K562 (cell line): ENCODE results near the gene ORM1.
"Not testable (repeated sequence)": the region's sequence is repeated elsewhere in the genome, so short reads cannot be mapped to it uniquely, and the experiment has no call there.

Experiments
- CBX8 ChIP-seq: fragments of 200-600 bp; sonication (generic); IDR thresholded peaks from 2 replicates; pipeline ENCODE4 v1.6.1; 2012; ENCODE audit warnings: borderline replicate concordance, mixed run types, low read depth, mild to moderate bottlenecking, moderate library complexity, mixed read lengths, low read length, control low read depth, inconsistent platforms; ENCODE audit not compliant: poor library complexity, severe bottlenecking; ENCODE audit errors: extremely low read depth
- SMAD2 ChIP-seq: fragments of 150-350 bp; IDR thresholded peaks from 2 replicates; pipeline ENCODE4 v1.6.1; 2014; ENCODE audit warnings: low read depth, mild to moderate bottlenecking, low read length
- ZNF354B ChIP-seq: fragments of 250-450 bp; sonication (Bioruptor Pico); IDR thresholded peaks from 2 replicates; pipeline ENCODE4 v1.4.0; 2020
- TF ChIP-seq, protein P1 (sequence below): sonication (generic); formaldehyde crosslinking; IDR thresholded peaks from 2 replicates; pipeline ENCODE4 v1.4.0; 2020; ENCODE audit warnings: mild to moderate bottlenecking, missing genetic modification reagents
- TF ChIP-seq, protein P2 (sequence below), 3 experiments: IDR thresholded peaks in 2 of 3; conservative IDR thresholded peaks in 1 of 3; 2 replicates each; pipeline ENCODE4 v1.5.1; 2011 to 2012; ENCODE audit warnings: low read length in 3 of 3, mild to moderate bottlenecking in 3 of 3, control low read depth in 2 of 3, improper control_type of control experiment in 1 of 3, inconsistent platforms in 1 of 3, low read depth in 1 of 3, mixed read lengths in 1 of 3, moderate library complexity in 1 of 3; ENCODE audit not compliant: insufficient read depth in 2 of 3
- TF ChIP-seq, protein P3 (sequence below): fragments of 250-450 bp; sonication (Bioruptor Pico); IDR thresholded peaks from 2 replicates; pipeline ENCODE4 v1.9.0; 2021; ENCODE audit warnings: mild to moderate bottlenecking
- TF ChIP-seq, protein P4 (sequence below): sonication (generic); formaldehyde crosslinking; IDR thresholded peaks from 2 replicates; pipeline ENCODE4 v1.8.1; 2022; ENCODE audit warnings: missing genetic modification reagents

DNA sequence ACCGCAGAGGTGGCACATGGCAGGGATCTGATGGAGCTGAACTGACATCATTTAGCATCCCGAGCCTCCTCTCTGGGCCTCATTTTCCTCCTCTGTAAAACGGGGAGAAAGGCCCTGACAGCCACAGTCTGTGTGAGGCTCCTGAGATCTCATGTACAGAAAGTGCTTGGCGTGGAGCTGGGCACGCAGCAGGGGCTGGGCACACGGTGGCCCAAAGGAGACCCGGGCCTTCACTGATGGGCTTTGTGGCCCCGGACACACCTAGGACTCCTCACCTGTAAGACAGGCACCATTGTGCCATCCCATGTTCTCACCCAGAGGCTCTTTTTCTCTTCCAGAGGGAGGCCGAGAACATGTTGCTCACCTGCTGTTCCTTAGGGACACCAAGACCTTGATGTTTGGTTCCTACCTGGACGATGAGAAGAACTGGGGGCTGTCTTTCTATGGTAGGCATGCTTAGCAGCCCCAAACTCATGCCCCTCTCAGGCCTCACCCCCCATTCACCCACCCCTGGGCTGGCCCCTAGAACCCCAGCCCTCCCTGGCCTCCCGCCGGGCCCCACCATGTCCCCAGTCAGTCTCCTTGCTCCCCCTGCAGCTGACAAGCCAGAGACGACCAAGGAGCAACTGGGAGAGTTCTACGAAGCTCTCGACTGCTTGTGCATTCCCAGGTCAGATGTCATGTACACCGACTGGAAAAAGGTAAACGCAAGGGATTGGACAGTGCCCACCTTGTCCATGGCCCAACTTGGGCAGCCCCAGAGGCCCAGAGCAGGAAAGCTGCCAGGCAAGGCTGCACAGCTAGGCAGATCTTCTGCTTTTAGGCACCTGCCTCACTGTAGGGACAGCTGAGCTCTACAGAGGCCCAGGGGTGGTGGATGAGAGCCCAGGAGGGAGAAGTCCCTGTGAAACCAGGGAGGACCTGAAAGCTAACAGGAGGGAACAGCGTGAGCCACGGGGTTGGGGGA, 8.6 kb downstream of the ORM1 start:
- TF ChIP-seq SMAD2; CBX8; ZNF354B (CRISPR knock-in tag): not testable (repeated sequence)
- TF ChIP-seq, protein P1, sequence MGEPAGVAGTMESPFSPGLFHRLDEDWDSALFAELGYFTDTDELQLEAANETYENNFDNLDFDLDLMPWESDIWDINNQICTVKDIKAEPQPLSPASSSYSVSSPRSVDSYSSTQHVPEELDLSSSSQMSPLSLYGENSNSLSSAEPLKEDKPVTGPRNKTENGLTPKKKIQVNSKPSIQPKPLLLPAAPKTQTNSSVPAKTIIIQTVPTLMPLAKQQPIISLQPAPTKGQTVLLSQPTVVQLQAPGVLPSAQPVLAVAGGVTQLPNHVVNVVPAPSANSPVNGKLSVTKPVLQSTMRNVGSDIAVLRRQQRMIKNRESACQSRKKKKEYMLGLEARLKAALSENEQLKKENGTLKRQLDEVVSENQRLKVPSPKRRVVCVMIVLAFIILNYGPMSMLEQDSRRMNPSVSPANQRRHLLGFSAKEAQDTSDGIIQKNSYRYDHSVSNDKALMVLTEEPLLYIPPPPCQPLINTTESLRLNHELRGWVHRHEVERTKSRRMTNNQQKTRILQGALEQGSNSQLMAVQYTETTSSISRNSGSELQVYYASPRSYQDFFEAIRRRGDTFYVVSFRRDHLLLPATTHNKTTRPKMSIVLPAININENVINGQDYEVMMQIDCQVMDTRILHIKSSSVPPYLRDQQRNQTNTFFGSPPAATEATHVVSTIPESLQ (CRISPR knock-in tag), result not testable (repeated sequence)
- TF ChIP-seq, protein P2, sequence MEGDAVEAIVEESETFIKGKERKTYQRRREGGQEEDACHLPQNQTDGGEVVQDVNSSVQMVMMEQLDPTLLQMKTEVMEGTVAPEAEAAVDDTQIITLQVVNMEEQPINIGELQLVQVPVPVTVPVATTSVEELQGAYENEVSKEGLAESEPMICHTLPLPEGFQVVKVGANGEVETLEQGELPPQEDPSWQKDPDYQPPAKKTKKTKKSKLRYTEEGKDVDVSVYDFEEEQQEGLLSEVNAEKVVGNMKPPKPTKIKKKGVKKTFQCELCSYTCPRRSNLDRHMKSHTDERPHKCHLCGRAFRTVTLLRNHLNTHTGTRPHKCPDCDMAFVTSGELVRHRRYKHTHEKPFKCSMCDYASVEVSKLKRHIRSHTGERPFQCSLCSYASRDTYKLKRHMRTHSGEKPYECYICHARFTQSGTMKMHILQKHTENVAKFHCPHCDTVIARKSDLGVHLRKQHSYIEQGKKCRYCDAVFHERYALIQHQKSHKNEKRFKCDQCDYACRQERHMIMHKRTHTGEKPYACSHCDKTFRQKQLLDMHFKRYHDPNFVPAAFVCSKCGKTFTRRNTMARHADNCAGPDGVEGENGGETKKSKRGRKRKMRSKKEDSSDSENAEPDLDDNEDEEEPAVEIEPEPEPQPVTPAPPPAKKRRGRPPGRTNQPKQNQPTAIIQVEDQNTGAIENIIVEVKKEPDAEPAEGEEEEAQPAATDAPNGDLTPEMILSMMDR (IDR thresholded peaks at IDR 0.05 in 2 of 3, conservative IDR thresholded peaks at IDR 0.05 in 1 of 3; ENCODE audit: insufficient read depth in 2 of 3, low read depth in 1 of 3, low read length in 3 of 3), result not testable (repeated sequence)
- TF ChIP-seq, protein P3, sequence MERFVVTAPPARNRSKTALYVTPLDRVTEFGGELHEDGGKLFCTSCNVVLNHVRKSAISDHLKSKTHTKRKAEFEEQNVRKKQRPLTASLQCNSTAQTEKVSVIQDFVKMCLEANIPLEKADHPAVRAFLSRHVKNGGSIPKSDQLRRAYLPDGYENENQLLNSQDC (CRISPR knock-in tag), result not testable (repeated sequence)
- TF ChIP-seq, protein P4, sequence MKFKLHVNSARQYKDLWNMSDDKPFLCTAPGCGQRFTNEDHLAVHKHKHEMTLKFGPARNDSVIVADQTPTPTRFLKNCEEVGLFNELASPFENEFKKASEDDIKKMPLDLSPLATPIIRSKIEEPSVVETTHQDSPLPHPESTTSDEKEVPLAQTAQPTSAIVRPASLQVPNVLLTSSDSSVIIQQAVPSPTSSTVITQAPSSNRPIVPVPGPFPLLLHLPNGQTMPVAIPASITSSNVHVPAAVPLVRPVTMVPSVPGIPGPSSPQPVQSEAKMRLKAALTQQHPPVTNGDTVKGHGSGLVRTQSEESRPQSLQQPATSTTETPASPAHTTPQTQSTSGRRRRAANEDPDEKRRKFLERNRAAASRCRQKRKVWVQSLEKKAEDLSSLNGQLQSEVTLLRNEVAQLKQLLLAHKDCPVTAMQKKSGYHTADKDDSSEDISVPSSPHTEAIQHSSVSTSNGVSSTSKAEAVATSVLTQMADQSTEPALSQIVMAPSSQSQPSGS (CRISPR knock-in tag), result not testable (repeated sequence)
